Dedifferentiated amniotic fluid mesenchymal stem cell (primary cell): ENCODE results near the gene TRIM65.
A peak's percentile ranks its signal among the peaks of the same experiment; 100 is the strongest.

ENCODE experiments used
- DNase-seq: peaks from one replicate; pipeline ENCODE4 v3.0.0-alpha.2; 2016; ENCODE audit errors: extremely low spot score

The TRIM65 gene

GRCh38 chr17:75896415-75897159 is at the start of gene TRIM65:
TSS of gene TRIM65 (minus strand) at chr17:75896951. CDS start at chr17:75896937, 14 bp downstream.
- peak; percentile 60 for DNase-seq

- no peak for DNase-seq
These were observed 48.5 kb upstream of the TRIM65 start for GRCh38 chr17:75945211-75945610.

GRCh38 chr17:75943491-75943890 is 46.7 kb upstream of the TRIM65 start:
- DNase-seq, result no peak

GRCh38 chr17:75942473-75942872 is 45.7 kb upstream of the TRIM65 start:
- no peak for DNase-seq

GRCh38 chr17:75941442-75941819 is 44.7 kb upstream of the TRIM65 start:
- DNase-seq, result no peak

GRCh38 chr17:75940727-75941441 is 44.1 kb upstream of the TRIM65 start, which contains the start of gene FBF1:
TSS of gene FBF1 (minus strand) at chr17:75941042. CDS start at chr17:75938149, 2,893 bp downstream.
- DNase-seq, result peak; percentile 91

- no peak for DNase-seq
These were observed 40.9 kb upstream of the TRIM65 start for GRCh38 chr17:75937652-75938051.

GRCh38 chr17:75933808-75934207 is 37.1 kb upstream of the TRIM65 start:
- no peak for DNase-seq

GRCh38 chr17:75932852-75933251 is 36.1 kb upstream of the TRIM65 start:
- DNase-seq, result no peak

- no peak for DNase-seq
These were observed 34.3 kb upstream of the TRIM65 start for GRCh38 chr17:75931062-75931461.

GRCh38 chr17:75927286-75927922 is 30.7 kb upstream of the TRIM65 start:
- no peak for DNase-seq

- no peak for DNase-seq
These were observed 29.7 kb upstream of the TRIM65 start for GRCh38 chr17:75926456-75926855.

- no peak for DNase-seq
These were observed 29.2 kb upstream of the TRIM65 start for GRCh38 chr17:75925912-75926311.

GRCh38 chr17:75925103-75925502 is 28.4 kb upstream of the TRIM65 start:
- no peak for DNase-seq

GRCh38 chr17:75922963-75923874 is 26.5 kb upstream of the TRIM65 start:
- no peak for DNase-seq

GRCh38 chr17:75922173-75922961 is 25.6 kb upstream of the TRIM65 start:
- DNase-seq, result no peak

GRCh38 chr17:75921596-75921995 is 24.8 kb upstream of the TRIM65 start:
- DNase-seq, result no peak

GRCh38 chr17:75920045-75920560 is 23.4 kb upstream of the TRIM65 start:
- no peak for DNase-seq

- no peak for DNase-seq
These were observed 22.9 kb upstream of the TRIM65 start for GRCh38 chr17:75919611-75920010.

GRCh38 chr17:75917917-75918445 is 21.2 kb upstream of the TRIM65 start:
- DNase-seq, result no peak
